SKM-1 (cell line): ENCODE data around the gene C6orf47.
A peak's percentile ranks its signal among the peaks of the same experiment; 100 is the strongest.

ENCODE experiments used
- DNase-seq: peaks from one replicate; lab custom pipeline; 2025; ENCODE audit not compliant: unreplicated experiment; lab: John Stamatoyannopoulos, UW

Gene C6orf47

DNA sequence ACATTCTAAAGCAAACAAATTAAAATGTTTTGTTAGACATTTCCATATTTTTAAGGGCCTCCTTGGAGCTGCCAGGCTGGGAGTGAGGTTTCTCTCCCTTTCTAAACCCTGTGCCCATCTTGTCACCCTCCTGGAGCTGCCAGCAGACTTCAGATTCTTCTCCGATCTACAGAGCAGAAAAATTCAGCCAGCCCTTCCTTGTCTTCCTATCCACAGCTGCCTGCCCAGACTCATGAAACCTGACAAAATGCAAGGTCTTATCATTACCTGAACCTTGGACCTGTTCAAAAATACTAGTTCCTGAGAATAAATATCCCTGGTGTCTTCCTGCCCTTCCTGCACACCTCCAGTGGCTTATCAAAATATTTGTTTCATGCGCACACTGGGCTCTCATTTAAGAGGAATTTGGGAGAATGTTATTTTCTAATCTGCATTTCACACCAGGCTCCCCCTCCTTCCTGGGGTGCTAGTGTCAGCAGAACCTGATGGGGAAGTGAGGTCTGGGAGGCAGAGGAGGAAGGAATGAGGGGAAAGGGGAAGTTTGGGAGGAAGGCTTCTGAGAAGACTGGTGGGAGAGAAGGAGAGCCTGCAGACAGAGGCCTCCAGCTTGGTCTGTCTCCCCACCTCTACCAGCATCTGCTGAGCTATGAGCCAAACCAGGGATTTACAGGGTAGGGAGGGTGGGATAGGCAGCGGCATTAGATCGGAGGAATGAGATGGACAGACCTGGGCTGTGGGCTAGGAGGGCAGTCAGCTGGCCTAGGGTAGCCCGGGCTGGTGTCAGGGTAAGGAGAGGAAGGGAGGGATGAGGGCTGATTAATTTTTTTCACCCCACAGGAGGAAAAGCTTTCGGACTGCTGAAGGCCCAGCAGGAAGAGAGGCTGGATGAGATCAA lies 45.6 kb downstream of the C6orf47 start, which contains the start of gene AIF1:
Gene AIF1 (plus strand): TSS at position 551 of the 895 bp plus-strand sequence. CDS start 96 bp downstream, at position 647.
- DNase-seq = peak; percentile 66

- DNase-seq = no peak
Measured at GRCh38 chr6:31614075-31614619, 46.4 kb downstream of the C6orf47 start.

DNA sequence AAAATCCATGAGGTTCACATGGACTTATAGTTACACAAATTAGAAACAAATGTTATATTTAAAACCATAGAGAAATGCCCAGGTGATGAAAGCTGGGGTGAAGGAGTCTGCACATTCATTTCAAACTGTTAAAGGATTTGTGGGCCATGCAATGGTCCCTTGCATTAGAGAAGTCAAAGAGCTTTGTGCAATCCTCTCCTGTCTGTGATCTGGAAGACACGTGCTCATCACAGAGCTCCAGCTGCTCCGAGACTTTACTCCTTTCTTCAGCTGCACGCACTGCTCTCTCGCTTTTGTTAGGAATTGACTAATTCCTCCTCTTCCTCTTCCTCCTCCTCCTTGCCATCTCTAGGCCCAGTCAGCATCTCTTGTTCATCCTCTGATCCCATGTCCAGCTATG lies 49.6 kb downstream of the C6orf47 start:
- no peak for DNase-seq

GRCh38 chr6:31609519-31610406 lies 50.8 kb downstream of the C6orf47 start:
- DNase-seq = no peak
